Activated naive CD8-positive, alpha-beta T cell treated with anti-CD3 and anti-CD28 coated beads, Interleukin-2, amount 10 ng/mL, durations not matched to agents 7 days and 5 days (primary cell): Measurements from ENCODE around the gene PPP1R9B. TPM values are rescaled to one million over a fixed set of nuclear protein-coding genes. Genes with fewer than 3 reads are reported as not detected.

Experiments used
- ATAC-seq: fragments of 150-1000 bp; cut with Tn5 transposase; one replicate; pipeline ENCODE4 v1.10.0; 2021; ENCODE audit warnings: low read depth, moderate library complexity
- POLR2A ChIA-PET: fragments of 350-600 bp; sonication (Branson Sonifier 250); formaldehyde crosslinking; loops from one replicate; lab custom pipeline; 2021; ENCODE audit warnings: antibody characterized with exemption; lab: Charles Lee
- DNase-seq: peaks from one replicate; pipeline ENCODE4 v3.0.0; 2021
- H3K27ac Mint-ChIP-seq: one replicate; pipeline ENCODE4 v1.8.0; 2022; ENCODE audit warnings: mild to moderate bottlenecking, mixed read lengths
- H3K27me3 Mint-ChIP-seq: one replicate; pipeline ENCODE4 v1.8.0; 2022; ENCODE audit warnings: mild to moderate bottlenecking, moderate library complexity, mixed read lengths
- H3K36me3 Mint-ChIP-seq: one replicate; pipeline ENCODE4 v1.8.0; 2021; ENCODE audit warnings: mild to moderate bottlenecking, mixed read lengths
- H3K4me1 Mint-ChIP-seq: one replicate; pipeline ENCODE4 v1.8.0; 2021; ENCODE audit warnings: mixed read lengths
- H3K4me3 Mint-ChIP-seq: one replicate; pipeline ENCODE4 v1.8.0; 2022; ENCODE audit warnings: mild to moderate bottlenecking, moderate library complexity, mixed read lengths
- H3K9me3 Mint-ChIP-seq: one replicate; pipeline ENCODE4 v1.8.0; 2021; ENCODE audit warnings: mixed read lengths
- total RNA-seq, 2 experiments: library from RNA; stranded (reverse); gene quantifications; one replicate each; pipeline ENCODE4 v1.2.3, GENCODE V29; 2021

Gene PPP1R9B
- total RNA-seq, 2 experiments from 2014 or later, result 114 to 116 TPM

- no peak for ATAC-seq
- Mint-ChIP-seq H3K27me3 (peaks cover 1% of the 10 kb centered on the region), H3K36me3 (no peaks in the 10 kb centered on the region), H3K27ac (no peak overlapping the region), H3K9me3 (no peaks in the 10 kb centered on the region), H3K4me3 (no peak overlapping the region), H3K4me1 (no peaks in the 10 kb centered on the region)
- POLR2A ChIA-PET, result no interaction called here
- no peak for DNase-seq
Measured at GRCh38 chr17:50191359-50192143, 41.1 kb upstream of the PPP1R9B start.

- Mint-ChIP-seq H3K9me3 (no peaks in the 10 kb centered on the region), H3K4me3 (no peak overlapping the region), H3K27me3 (no peaks in the 10 kb centered on the region), H3K4me1 (no peaks in the 10 kb centered on the region), H3K36me3 (no peaks in the 10 kb centered on the region), H3K27ac (no peak overlapping the region)
- no peak for ATAC-seq
- DNase-seq, result no peak
- POLR2A ChIA-PET, result no interaction called here
Measured at GRCh38 chr17:50190603-50191358, 40.3 kb upstream of the PPP1R9B start.

- POLR2A ChIA-PET, result no interaction called here
- Mint-ChIP-seq H3K27ac (no peak overlapping the region), H3K4me1 (no peaks in the 10 kb centered on the region), H3K9me3 (no peaks in the 10 kb centered on the region), H3K36me3 (no peaks in the 10 kb centered on the region), H3K4me3 (no peak overlapping the region), H3K27me3 (no peaks in the 10 kb centered on the region)
- ATAC-seq, result no peak
- DNase-seq, result no peak
Measured at GRCh38 chr17:50190293-50190602, 39.8 kb upstream of the PPP1R9B start.

GRCh38 chr17:50189550-50190292 is 39.2 kb upstream of the PPP1R9B start:
- no peak for DNase-seq
- ATAC-seq, result no peak
- Mint-ChIP-seq H3K4me3 (no peak overlapping the region), H3K4me1 (no peaks in the 10 kb centered on the region), H3K9me3 (no peaks in the 10 kb centered on the region), H3K27me3 (no peaks in the 10 kb centered on the region), H3K27ac (no peak overlapping the region), H3K36me3 (no peaks in the 10 kb centered on the region)
- POLR2A ChIA-PET, result no interaction called here

- no peak overlapping the region for H3K4me3 Mint-ChIP-seq
- no peaks in the 10 kb centered on the region for H3K27me3 Mint-ChIP-seq
- peaks cover 2% of the 10 kb centered on the region for H3K4me1 Mint-ChIP-seq
- no peaks in the 10 kb centered on the region for H3K36me3 Mint-ChIP-seq
- POLR2A ChIA-PET, result no interaction called here
- no peak overlapping the region for H3K27ac Mint-ChIP-seq
- no peak for DNase-seq
- no peaks in the 10 kb centered on the region for H3K9me3 Mint-ChIP-seq
- no peak for ATAC-seq
Measured at GRCh38 chr17:50188921-50189549, 38.6 kb upstream of the PPP1R9B start.

- Mint-ChIP-seq H3K36me3 (no peaks in the 10 kb centered on the region), H3K4me3 (no peak overlapping the region), H3K9me3 (no peaks in the 10 kb centered on the region), H3K27me3 (no peaks in the 10 kb centered on the region), H3K4me1 (peaks cover 7% of the 10 kb centered on the region), H3K27ac (no peak overlapping the region)
- ATAC-seq (no peak), DNase-seq (no peak)
- POLR2A ChIA-PET, result no interaction called here
Measured at GRCh38 chr17:50188531-50188920, 38.0 kb upstream of the PPP1R9B start.

GRCh38 chr17:50187751-50188530 is 37.5 kb upstream of the PPP1R9B start:
- H3K36me3 Mint-ChIP-seq, result no peaks in the 10 kb centered on the region

GRCh38 chr17:50187394-50187725 is 36.9 kb upstream of the PPP1R9B start:
- ATAC-seq (no peak), DNase-seq (no peak)
- Mint-ChIP-seq H3K4me1 (peaks cover 15% of the 10 kb centered on the region), H3K36me3 (no peaks in the 10 kb centered on the region), H3K4me3 (no peak overlapping the region), H3K27me3 (no peaks in the 10 kb centered on the region), H3K9me3 (no peaks in the 10 kb centered on the region), H3K27ac (no peak overlapping the region)
- POLR2A ChIA-PET, result no interaction called here

More at GRCh38 chr17:50187751-50188530, 37.5 kb upstream of the PPP1R9B start:
- Mint-ChIP-seq H3K27ac (no peak overlapping the region), H3K9me3 (no peaks in the 10 kb centered on the region), H3K4me1 (peaks cover 11% of the 10 kb centered on the region), H3K27me3 (no peaks in the 10 kb centered on the region), H3K4me3 (no peak overlapping the region)
- POLR2A ChIA-PET, result no interaction called here
- no peak for ATAC-seq
- no peak for DNase-seq

GRCh38 chr17:50186661-50187393 is 36.4 kb upstream of the PPP1R9B start:
- POLR2A ChIA-PET, result no interaction called here
- H3K27ac Mint-ChIP-seq, result no peak overlapping the region
- H3K36me3 Mint-ChIP-seq, result no peaks in the 10 kb centered on the region
- ATAC-seq (no peak), DNase-seq (no peak)
- no peaks in the 10 kb centered on the region for H3K27me3 Mint-ChIP-seq
- peaks cover 18% of the 10 kb centered on the region for H3K4me1 Mint-ChIP-seq
- H3K9me3 Mint-ChIP-seq, result no peaks in the 10 kb centered on the region
- no peak overlapping the region for H3K4me3 Mint-ChIP-seq

GRCh38 chr17:50185631-50186471 is 35.4 kb upstream of the PPP1R9B start:
- H3K4me1 Mint-ChIP-seq, result peaks cover 21% of the 10 kb centered on the region
- DNase-seq (no peak), ATAC-seq (no peak)
- H3K27ac Mint-ChIP-seq, result no peak overlapping the region
- H3K4me3 Mint-ChIP-seq, result no peak overlapping the region
- peaks cover 2% of the 10 kb centered on the region for H3K27me3 Mint-ChIP-seq
- no peaks in the 10 kb centered on the region for H3K36me3 Mint-ChIP-seq
- POLR2A ChIA-PET, result no interaction called here
- no peaks in the 10 kb centered on the region for H3K9me3 Mint-ChIP-seq

- peaks cover 2% of the 10 kb centered on the region for H3K27me3 Mint-ChIP-seq
- H3K9me3 Mint-ChIP-seq, result no peaks in the 10 kb centered on the region
- POLR2A ChIA-PET, result no interaction called here
- H3K27ac Mint-ChIP-seq, result peak overlapping the region; percentile 56
- H3K36me3 Mint-ChIP-seq, result no peaks in the 10 kb centered on the region
- no peak overlapping the region for H3K4me3 Mint-ChIP-seq
- DNase-seq (no peak), ATAC-seq (no peak)
- H3K4me1 Mint-ChIP-seq, result peaks cover 21% of the 10 kb centered on the region
Measured at GRCh38 chr17:50184611-50185398, 34.3 kb upstream of the PPP1R9B start.
